ENCODE measurements around the gene RPN1.

GRCh38 chr3:128590948-128591347, 59.7 kb downstream of the RPN1 start:
- TF ChIP-seq CTCF (IDR thresholded peaks at IDR 0.05; ENCODE audit: insufficient read depth, low read depth, low read length): no peak
- no peak for TF ChIP-seq EZH2 (IDR thresholded peaks at IDR 0.05; ENCODE audit: insufficient read depth, low read length)

All from astrocyte (in vitro differentiated cells and primary cell).